SW 1271 (cell line): ENCODE data around the gene STARD7.
"Not testable (repeated sequence)": the region's sequence is repeated elsewhere in the genome, so short reads cannot be mapped to it uniquely, and the experiment has no call there.

Experiments
- DNase-seq, 2 experiments: peaks; one replicate each; lab custom pipeline; 2025; lab: John Stamatoyannopoulos, UW

The STARD7 gene

DNA sequence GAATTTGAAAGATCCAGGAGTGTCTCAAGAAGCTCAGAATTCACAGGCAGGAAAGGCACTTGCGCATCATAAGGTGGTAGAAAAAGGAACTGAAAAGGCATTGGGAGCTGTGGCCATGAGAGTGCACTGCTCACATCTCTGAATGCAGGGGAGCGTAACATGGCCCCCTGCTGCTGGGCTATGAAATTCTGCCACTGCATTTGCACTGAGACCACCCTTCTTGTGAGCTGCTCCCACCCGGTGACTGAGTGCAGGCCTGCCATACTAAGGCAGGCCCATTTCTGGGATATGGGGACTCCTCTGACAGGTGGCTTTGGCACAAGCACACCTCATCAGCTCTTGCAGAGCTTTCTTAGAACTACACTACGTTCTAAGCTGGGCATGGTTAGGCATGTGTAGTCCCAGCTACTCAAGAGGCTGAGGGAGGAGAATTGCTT is 25.3 kb upstream of the STARD7 start:
- DNase-seq = no peak

DNA sequence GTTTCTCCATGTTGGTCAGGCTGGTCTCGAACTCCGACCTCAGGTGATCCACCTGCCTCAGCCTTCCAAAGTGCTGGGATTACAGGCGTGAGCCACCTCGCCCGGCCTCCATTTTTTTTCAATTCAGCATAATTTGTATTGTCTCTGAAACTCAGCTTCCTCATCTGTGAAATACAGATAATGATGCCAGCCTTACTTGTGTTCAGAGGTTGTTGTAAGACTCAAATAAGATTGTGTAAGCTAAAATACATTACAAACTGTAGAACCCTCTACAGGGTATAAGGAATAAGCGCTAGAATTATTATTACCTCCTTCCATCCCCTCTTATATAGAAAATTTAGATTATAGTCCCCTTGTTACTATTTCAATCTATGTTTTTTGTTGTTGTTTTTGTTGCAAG is 24.8 kb upstream of the STARD7 start:
- DNase-seq = no peak

DNA sequence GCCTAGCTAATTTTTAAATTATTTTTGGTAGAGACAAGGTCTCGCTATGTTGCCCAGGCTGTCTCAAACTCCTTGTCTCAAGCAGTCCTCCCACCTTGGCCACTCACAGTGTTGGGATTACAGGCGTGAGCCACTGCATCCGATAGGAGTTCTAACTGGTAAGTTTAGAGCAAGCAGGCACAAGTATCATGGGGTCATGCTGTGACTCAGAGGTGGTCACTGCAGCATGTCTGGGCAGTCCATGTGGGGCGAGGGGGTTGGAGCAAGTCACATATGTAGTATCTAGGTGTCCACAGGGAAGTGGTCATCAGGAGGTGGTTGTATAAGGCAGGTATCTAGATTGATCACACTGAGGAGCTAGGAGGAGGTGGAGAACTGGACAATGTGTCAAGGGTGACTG is 22.7 kb upstream of the STARD7 start:
- no peak for DNase-seq

DNA sequence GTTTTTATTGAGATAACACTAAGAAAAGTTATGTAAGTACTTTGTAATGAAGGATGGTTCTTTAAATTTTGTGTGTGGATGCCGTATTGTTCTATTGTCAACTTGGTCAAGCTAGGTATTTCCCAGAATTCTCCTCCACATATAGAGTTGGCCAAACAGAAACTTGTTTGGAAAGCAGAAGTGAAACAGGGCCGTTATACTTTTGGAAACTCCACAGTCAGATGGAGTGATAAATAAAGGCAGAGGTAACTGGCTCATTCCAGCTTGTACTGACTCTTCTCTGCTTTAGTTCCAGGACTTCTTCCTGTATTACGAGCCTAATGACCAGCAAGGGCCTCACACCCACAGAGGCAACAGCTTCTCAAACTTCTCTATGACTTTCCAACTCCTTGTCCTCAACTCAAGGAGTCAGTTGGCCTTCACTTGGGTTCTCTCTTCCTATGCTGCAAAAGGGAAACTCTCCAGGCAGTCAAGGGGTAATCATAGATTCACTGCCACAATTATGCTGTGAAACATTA is 16.4 kb upstream of the STARD7 start:
- no peak for DNase-seq

DNA sequence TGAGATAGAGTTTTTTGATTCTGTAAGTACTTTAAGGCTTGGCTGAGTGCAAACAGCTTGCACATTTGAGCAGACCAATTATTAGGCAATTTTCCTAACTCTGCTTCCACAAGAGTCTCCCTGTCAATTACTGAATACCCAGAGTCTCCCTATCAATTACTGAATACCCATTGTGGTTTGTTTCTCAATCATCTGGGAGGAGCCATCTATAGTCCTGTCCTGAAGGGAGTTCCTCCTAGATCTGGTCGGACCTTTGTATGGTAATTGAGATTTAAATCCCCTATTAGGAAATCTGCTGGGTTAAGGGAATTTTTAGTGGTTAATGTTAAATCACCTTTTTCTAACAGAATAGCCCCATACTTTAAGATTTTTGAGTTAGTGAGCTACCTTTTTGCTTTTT is 12.5 kb upstream of the STARD7 start:
- DNase-seq = not testable (repeated sequence)

DNA sequence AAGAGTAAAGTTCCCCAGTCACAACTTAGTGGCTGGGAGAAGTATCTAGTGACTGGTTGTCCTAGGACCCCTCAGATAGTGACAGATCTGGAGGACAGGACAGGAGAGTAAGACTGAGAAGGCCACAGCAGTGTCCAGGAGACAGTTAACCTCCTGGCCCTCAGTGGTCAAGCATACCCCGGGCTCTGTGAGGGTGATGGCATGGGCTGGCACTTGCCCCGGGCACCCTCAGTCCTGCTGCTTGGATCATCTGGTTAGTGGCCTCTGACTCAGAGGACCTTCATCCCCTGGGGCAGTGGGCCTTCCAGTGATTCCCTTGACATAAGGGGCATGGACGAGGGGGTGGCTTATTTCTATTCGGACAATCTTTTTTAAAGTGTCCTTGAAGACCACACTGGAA is 11.3 kb upstream of the STARD7 start:
- not testable (repeated sequence) for DNase-seq

DNA sequence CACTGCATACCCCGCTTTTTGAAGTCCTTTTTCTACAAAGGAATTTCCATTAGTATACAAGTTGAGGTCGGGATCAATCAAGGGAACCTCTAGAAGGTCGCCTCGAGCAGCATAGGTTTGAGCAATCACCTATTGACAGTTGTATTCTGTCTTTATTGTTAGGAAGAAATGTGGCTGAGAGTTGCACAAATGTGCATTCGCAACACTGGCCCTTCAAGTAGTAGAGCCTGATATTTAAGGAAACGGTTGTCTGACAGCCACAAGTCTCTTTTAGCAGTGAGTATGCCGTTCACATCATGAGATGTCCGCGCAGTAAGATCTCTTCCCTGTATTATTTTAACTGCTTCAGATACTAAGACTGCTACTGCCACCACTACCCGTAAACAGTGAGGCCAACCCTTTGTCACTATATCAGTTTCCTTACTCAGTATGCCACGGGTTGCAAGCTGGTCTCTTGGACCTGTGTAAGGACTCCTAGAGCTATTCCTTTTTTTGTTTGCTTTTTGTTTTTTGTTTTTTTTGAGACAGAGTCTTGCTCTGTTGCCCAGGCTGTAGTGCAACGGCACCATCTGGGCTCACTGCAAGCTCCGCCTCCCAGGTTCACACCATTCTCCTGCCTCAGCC is 10.0 kb upstream of the STARD7 start:
- no peak for DNase-seq

DNA sequence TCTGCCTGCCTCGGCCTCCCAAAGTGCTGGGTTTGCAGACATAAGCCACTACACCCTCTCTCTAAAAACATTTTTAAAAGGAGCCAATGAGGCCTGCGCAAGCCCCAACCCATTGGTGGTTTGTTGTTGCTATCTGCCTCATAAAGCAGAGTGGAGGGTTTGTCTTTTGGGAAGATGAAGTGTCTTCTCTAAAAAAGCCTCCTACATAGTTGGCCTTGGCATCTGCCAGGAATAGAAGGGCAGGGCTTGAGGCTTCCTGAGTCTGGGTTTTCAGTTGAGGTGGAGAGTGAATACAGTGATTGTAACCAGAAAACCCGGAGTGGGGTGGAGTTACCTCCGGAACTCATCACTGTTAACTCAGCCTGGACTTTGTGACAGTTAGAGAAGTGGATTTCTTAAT is 5.9 kb upstream of the STARD7 start:
- no peak for DNase-seq

DNA sequence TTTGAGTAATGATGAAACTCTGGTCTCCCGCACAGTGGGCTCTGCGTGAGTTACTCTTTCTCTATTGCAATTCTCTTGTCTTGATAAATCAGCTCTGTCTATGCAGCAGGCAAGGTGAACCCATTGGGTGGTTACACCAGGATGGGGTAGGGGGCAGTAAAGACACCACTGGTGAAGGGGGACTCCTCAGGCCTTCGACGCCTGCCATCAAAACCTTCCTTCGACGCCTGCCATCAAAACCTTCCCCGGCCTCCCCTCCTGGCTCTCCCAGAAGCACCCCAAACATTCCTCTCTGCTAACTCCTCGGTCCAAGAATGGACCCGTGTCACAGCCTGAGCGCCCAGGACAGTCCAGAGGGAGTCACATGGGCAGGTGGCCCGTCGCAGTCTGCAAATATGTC is 4.8 kb upstream of the STARD7 start:
- no peak for DNase-seq

DNA sequence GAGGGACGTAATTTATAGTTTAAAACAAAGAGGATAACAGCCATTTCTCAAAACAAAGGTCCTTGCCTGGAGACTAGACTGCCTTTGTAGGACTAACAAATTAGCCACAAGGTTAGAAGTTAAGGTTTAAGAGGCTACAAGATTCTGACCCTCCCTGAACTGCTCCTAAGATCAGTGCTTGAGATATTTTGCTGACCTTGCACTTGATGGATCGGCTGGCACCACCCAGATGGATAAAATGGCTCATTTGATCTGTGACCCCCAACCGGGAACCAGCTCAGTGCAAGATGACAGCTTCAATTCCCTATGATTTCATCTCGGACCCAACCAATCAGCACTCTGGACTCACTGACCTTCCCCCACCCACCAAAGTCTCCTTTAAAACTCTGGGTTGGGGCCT is 3.7 kb upstream of the STARD7 start:
- no peak for DNase-seq

DNA sequence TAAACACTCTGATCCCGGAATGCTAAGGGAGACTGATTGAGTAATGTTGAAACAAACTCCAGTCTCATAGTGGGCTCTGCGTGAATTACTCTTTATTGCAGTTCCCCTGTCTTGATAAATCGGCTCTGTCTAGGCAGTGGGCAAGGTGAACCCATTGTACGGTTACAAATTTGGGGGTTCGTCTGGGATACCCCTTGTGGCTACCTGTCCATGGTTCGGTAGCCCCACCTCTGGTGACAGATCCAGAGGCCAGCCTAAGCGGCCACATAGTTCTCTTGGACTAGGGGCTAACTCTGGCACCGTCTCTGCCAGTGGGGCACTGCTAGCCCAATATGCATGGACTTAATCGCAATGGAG is 1.1 kb upstream of the STARD7 start:
- no peak for DNase-seq

DNA sequence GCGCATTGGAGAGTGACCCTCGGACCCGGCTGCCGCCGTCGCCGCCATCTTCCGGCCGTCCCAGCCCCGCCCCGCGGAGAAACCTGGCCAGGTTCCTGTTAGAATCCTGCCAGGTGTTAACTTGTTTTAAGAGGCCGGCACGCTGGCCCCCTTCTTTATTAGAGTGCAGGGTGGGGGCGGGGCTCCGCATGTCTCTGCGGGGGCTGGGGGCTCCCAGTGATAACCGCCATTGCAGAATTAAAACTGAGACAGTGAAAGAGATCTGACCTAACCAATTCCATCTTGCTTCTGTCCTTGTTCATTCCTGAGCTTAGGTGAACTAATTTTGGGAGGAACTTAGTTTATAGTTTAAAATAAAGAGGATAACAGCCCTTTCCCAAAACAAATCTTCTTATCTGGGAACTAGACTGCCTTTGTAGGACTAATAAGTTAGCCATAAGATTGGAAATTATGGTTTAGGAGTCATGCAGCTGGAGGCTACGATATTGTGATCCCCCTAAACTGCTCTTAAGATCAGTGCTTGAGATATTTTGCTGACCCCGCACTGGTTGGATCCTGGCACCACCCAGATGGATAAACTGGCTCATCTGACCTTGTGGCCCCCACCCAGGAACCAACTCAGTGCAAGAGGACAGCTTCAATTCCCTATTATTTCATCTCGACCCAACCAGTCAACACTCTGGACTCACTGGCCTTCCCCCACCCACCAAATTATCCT is 543 bp upstream of the STARD7 start:
- no peak for DNase-seq

DNA sequence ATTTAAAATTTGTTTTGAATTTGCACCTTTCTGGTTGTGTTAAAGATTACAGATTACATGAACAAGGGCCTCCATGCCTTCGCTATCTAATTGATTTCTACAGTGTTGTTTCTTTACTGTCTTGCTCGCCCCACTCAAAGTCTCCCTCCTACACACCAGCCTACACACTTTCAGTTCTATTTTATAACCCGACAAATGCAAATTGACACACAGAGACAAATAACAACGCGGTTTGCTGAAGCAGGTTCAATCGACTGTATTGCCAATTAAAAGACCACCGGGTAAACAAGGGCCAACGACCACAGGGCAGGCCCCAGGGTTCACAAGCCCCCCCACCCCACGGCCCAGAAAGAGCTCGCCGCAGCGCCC is 869 bp downstream of the STARD7 start:
- DNase-seq = no peak

DNA sequence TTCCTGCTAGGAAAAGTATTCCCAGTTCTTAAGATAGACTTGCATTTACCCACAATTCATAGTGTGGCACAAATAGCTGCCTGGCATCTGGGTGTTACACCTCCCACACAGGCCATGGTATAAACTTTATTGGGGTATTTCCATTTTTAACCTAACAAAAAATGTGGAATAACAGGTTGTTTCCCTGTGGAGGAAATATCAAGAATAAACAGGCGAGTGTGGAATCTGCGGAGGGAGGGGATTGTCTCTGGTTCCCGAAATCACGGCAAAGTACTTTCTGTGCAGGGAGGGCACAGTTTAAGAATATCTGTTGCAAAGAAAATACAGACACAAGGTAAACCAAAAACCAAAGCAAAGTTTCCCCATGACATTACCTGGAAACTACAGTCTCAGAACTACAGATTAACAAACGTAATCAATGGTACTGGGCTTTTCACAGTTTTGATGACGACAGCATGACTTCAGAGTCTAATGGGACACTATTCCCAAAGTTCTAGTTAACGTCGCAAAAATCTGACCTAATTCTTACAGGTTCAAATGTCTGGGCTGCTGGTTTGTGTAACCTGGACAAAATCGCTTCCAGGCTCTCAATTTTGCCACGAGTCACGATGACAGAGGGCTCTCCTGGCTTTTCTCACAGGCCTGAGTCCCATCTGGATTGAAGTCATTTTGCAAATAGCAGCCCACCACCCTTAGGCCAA is 1.4 kb downstream of the STARD7 start:
- DNase-seq = no peak

DNA sequence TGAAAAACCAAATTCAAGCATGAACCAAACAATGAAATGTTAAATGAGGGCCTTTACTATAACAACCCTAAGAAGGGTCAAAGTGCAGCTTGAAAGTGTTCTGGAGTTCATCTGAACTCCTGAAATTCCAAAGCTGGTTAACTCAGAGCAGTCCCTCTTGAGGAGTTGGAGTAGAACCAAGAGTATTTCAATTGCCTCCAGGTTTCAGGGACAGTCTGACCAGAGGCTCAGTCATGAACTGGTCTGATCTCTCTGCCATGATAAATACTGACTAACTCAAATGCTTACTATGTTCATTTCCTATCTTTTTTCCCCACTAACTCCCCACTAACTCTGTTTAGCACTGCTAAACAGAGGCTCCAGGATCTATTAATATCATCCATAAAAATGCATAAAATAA is 2.7 kb downstream of the STARD7 start:
- DNase-seq = no peak

DNA sequence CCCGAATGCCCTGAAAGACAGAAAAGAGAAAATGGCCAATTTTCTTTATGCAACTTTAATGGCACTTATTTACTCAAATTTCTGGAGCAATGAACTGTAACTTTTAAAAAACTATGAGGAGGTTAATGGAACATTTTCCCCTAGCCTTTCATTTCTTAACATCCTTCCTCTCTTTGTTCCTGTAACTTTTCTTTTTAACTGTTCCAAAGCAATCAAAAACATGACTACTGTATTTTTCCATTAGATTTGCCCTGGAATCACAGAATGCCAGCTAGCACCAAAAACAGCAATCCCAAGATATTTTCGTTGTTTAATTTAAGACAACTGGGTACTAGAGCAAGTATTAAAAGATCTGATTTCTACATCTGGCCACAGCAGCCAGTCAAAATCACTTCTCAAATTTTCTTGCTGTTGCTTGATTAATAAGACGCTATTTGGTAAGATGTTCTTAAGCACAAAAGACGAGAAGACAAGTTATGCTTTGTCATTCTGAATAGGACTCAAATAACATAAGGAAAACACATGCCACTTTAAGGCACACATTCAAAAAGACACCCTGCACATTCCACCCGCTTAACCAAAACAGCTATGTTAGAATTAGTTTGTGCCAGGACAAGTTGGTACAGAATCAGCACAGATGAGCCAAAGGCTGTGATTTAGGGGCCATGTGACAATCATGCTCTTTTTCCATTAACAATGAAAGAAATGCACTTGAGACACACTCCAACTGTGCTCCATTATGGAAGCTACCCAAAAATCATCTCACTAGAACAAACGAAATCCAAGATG is 3.6 kb downstream of the STARD7 start:
- no peak for DNase-seq

DNA sequence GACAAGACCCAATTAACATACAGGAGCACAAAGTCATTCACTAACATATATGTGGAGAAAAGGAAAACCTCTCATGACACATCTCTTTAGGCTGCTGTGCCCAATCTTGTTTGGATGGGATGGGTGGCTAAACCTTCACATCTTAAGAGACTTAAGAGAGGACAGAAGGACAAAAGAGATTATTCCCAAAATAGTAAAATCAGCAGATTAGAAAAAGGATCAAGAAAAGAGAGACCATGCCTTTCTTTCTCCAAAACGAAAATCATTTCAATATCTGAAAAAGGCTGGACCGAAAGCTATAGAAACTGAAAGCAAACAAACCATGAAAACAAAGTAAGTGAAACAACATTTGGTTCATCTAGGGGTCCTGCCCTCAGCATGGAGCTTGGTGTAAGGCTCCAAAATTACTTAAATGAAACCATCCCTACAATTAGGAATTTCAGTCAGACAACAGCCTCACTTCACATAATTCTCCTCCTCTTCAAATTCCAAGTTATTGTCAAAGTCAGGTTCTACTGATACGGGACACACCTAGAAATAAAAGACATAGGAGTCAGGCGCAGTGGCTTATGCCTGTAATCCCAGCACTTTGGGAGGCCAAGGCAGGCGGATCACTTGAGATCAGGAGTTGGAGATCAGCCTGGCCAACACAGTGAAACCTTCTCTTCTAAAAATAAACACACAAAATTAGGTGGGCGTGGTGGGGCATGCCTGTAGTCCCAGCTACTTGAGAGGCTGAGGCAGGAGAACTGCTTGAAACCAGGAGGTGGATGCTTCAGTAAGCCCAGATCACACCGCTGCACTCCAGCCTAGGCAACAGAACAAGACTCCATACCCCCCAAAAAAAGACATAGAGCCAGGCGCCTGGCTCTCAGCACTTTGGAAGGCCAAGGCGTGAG is 5.2 kb downstream of the STARD7 start:
- no peak for DNase-seq

DNA sequence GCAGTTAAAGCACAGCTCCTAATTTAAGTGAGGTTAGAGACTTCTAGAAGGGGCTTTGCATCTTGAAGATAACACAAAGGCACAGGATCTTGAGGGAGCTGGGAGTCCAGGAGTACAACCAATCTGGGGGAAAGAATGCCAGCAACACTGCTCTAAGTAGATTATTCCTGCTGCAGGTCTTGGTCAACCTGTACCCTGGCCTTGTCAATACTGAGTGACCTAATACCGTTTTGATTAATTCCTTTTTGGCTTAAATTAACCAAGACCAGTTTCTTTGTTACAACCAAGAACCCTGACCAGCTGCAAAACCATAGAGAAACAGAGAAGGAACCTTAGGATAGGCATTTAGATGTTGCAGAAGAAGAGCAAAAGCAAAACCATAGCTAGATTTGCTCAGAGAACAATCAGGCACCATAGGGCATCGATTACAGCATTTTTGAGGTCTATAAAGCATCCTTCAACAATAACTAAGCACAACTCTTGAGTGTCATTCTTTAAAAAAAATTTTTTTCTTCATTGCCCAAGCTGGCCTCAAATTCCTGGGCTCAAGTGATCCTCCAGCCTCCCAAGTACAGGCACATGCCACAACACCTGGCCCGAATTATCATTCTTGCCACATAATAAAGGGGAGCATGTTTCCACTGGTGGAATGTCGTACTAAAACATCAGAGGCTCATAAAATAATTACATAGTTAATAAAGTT is 6.3 kb downstream of the STARD7 start:
- DNase-seq = no peak

DNA sequence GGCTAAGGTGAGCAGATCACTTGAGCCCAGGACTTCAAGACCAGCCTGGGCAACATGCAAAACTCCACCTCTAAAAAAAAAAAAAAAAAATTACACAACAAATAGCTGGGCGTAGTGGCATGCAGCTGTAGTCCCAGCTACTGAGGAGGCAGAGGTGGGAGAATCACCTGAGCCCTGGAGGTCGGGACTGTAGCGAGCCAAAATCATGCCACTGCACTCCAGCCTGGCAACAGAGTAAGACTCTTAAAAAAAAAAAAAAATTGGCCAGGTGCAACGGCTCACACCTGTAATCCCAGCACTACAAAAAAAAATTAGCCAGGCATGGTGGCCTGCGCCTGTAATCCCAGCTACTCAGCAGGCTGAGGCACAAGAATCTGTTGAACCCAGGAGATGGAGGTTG is 7.3 kb downstream of the STARD7 start:
- no peak for DNase-seq

DNA sequence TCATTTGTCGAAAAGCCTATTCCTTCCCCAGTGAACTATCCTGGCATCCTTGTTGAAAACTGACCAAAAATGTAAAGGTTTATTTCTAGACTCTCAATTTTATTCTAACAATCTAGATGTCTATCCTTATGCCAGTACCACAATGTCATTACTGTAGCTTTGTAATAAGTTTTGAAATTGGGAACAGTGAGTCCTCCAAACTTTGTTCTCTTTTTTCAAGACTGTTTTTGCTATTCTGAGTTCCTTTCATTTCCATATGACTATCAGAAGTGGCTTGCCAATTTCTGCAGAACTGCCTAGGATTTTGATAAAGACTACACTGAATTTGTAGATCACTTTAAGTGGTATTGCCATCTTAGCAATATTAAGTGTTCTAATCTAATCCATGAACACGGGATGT is 9.7 kb downstream of the STARD7 start:
- DNase-seq = no peak
